OCI-LY7 (cell line): ENCODE measurements around the gene COX7B2. TPM values are rescaled to one million over a fixed set of nuclear protein-coding genes. Genes with fewer than 3 reads are reported as not detected.

Experiments
- BruUV-seq: library from RNA; stranded (reverse); fragments of 400-500 nt; replicated peaks from 2 replicates; lab custom pipeline; 2021; lab: Mats Ljungman, UMichigan
- CTCF ChIA-PET: fragments of 300-600 bp; sonication (Branson Sonifier 250); formaldehyde crosslinking; loops from one replicate; lab custom pipeline; 2022; ENCODE audit warnings: antibody characterized with exemption; ENCODE audit not compliant: unreplicated experiment; lab: Charles Lee
- POLR2A ChIA-PET: fragments of 300-600 bp; sonication (Branson Sonifier 250); formaldehyde crosslinking; loops from one replicate; lab custom pipeline; 2022; ENCODE audit warnings: antibody characterized with exemption; lab: Charles Lee
- DNase-seq: peaks from one replicate; pipeline ENCODE4 v3.0.0-alpha.2; 2015; ENCODE audit warnings: low spot score
- H2AFZ ChIP-seq: fragments of 200-600 bp; sonication (generic), shearing (Covaris generic); 2 replicates; pipeline ENCODE4 v1.6.1; 2014; ENCODE audit warnings: mild to moderate bottlenecking, antibody characterized with exemption, low read length, moderate library complexity
- H3K27ac ChIP-seq: fragments of 200-600 bp; sonication (generic); 2 replicates; pipeline ENCODE4 v1.5.1; 2014; ENCODE audit warnings: mixed run types, low read depth, mild to moderate bottlenecking, moderate library complexity, low read length, inconsistent platforms; ENCODE audit not compliant: poor library complexity, severe bottlenecking
- H3K36me3 ChIP-seq: fragments of 200-600 bp; sonication (generic); 2 replicates; pipeline ENCODE4 v1.6.1; 2014; ENCODE audit warnings: mild to moderate bottlenecking, antibody characterized with exemption, low read length, moderate library complexity, mixed read lengths; ENCODE audit not compliant: insufficient read depth
- H3K4me1 ChIP-seq: fragments of 200-600 bp; sonication (generic); 2 replicates; pipeline ENCODE4 v1.5.1; 2014; ENCODE audit warnings: mild to moderate bottlenecking, low read length; ENCODE audit not compliant: insufficient read depth, poor library complexity, severe bottlenecking
- H3K4me2 ChIP-seq: fragments of 200-600 bp; sonication (generic); 2 replicates; pipeline ENCODE4 v1.6.1; 2014; ENCODE audit warnings: mild to moderate bottlenecking, low read length
- H3K4me3 ChIP-seq: fragments of 200-600 bp; sonication (generic); 2 replicates; pipeline ENCODE4 v1.5.1; 2014; ENCODE audit warnings: mild to moderate bottlenecking, low read depth, low read length; ENCODE audit not compliant: poor library complexity, severe bottlenecking
- H3K79me2 ChIP-seq: fragments of 200-600 bp; sonication (generic); 2 replicates; pipeline ENCODE4 v1.6.1; 2016; ENCODE audit warnings: low read depth, mild to moderate bottlenecking, low read length, moderate library complexity, mixed read lengths; ENCODE audit not compliant: insufficient read depth
- H3K9me2 ChIP-seq: fragments of 200-600 bp; sonication (generic); 2 replicates; pipeline ENCODE4 v1.6.1; 2016; ENCODE audit warnings: mild to moderate bottlenecking, low read length, mixed read lengths; ENCODE audit not compliant: insufficient read depth
- H3K9me3 ChIP-seq: fragments of 200-600 bp; sonication (generic); 2 replicates; pipeline ENCODE4 v1.6.1; 2014; ENCODE audit warnings: mild to moderate bottlenecking, mixed run types, low read length, mixed read lengths
- H4K20me1 ChIP-seq: fragments of 200-600 bp; sonication (generic); 2 replicates; pipeline ENCODE4 v1.6.1; 2014; ENCODE audit warnings: mild to moderate bottlenecking, antibody characterized with exemption, low read length, moderate library complexity, mixed read lengths; ENCODE audit not compliant: insufficient read depth
- EZH2phosphoT487 ChIP-seq: fragments of 200-600 bp; sonication (generic); IDR thresholded peaks from 2 replicates; pipeline ENCODE4 v1.6.1; 2018; ENCODE audit warnings: low read depth, borderline replicate concordance, mild to moderate bottlenecking, mixed run types, antibody characterized with exemption, low read length, moderate library complexity, mixed read lengths
- intact Hi-C: fragments of 100-400 bp; cut with micrococcal nuclease; formaldehyde crosslinking; loops from one replicate; pipeline ENCODE4 v1.10.0; 2022; ENCODE audit not compliant: unreplicated experiment
- total RNA-seq, 2 experiments: library from RNA; depleted of rRNA in 1 of 2; stranded (reverse); fragments of >200 nt in 1 of 2; shearing (Covaris generic) in 1 of 2; gene quantifications; 2 replicates each; pipeline ENCODE4 v1.2.3, GENCODE V29; 2014 to 2022
- TF ChIP-seq, protein P1 (sequence below): fragments of 200-600 bp; sonication (generic); conservative IDR thresholded peaks from 2 replicates; pipeline ENCODE4 v1.5.1; 2014; ENCODE audit warnings: mild to moderate bottlenecking, antibody characterized with exemption, low read length, moderate library complexity, mixed read lengths

The COX7B2 gene
- total RNA-seq, 2 experiments from 2014 or later = not detected

GRCh38 chr4:46954643-46955042 is 45.6 kb upstream of the COX7B2 start:
- Histone ChIP-seq H3K9me3 (no peaks in the 10 kb centered on the region), H3K4me1 (no peaks in the 10 kb centered on the region), H3K4me3 (no peak overlapping the region), H3K27ac (no peak overlapping the region), H3K36me3 (no peaks in the 10 kb centered on the region), H3K79me2 (no peaks in the 10 kb centered on the region), H3K4me2 (no peak overlapping the region), H3K9me2 (no peaks in the 10 kb centered on the region), H4K20me1 (no peaks in the 10 kb centered on the region), H2AFZ (no peak overlapping the region)
- TF ChIP-seq, protein P1, sequence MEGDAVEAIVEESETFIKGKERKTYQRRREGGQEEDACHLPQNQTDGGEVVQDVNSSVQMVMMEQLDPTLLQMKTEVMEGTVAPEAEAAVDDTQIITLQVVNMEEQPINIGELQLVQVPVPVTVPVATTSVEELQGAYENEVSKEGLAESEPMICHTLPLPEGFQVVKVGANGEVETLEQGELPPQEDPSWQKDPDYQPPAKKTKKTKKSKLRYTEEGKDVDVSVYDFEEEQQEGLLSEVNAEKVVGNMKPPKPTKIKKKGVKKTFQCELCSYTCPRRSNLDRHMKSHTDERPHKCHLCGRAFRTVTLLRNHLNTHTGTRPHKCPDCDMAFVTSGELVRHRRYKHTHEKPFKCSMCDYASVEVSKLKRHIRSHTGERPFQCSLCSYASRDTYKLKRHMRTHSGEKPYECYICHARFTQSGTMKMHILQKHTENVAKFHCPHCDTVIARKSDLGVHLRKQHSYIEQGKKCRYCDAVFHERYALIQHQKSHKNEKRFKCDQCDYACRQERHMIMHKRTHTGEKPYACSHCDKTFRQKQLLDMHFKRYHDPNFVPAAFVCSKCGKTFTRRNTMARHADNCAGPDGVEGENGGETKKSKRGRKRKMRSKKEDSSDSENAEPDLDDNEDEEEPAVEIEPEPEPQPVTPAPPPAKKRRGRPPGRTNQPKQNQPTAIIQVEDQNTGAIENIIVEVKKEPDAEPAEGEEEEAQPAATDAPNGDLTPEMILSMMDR = no peak
- TF ChIP-seq EZH2phosphoT487 = no peak
- POLR2A ChIA-PET = no interaction called here
- no peak for DNase-seq
- BruUV-seq = no TSS peak
- intact Hi-C loops = no loop called here
- CTCF ChIA-PET = no interaction called here

GRCh38 chr4:46953564-46953963 is 44.5 kb upstream of the COX7B2 start:
- CTCF ChIA-PET = no interaction called here
- H3K79me2 ChIP-seq = no peaks in the 10 kb centered on the region
- no peak for TF ChIP-seq EZH2phosphoT487
- TF ChIP-seq, protein P1 = no peak
- H3K9me3 ChIP-seq = no peaks in the 10 kb centered on the region
- no peak overlapping the region for H3K4me2 ChIP-seq
- no peak overlapping the region for H2AFZ ChIP-seq
- no peak overlapping the region for H3K27ac ChIP-seq
- intact Hi-C loops = no loop called here
- H3K4me1 ChIP-seq = no peaks in the 10 kb centered on the region
- no peak overlapping the region for H3K4me3 ChIP-seq
- BruUV-seq = no TSS peak
- POLR2A ChIA-PET = no interaction called here
- no peaks in the 10 kb centered on the region for H3K9me2 ChIP-seq
- no peak for DNase-seq
- no peaks in the 10 kb centered on the region for H3K36me3 ChIP-seq
- H4K20me1 ChIP-seq = no peaks in the 10 kb centered on the region

GRCh38 chr4:46952451-46952850 is 43.4 kb upstream of the COX7B2 start:
- Histone ChIP-seq H3K9me3 (no peaks in the 10 kb centered on the region), H2AFZ (no peak overlapping the region), H4K20me1 (no peaks in the 10 kb centered on the region), H3K27ac (no peak overlapping the region), H3K79me2 (no peaks in the 10 kb centered on the region), H3K4me3 (no peak overlapping the region), H3K4me2 (no peak overlapping the region), H3K9me2 (no peaks in the 10 kb centered on the region), H3K36me3 (no peaks in the 10 kb centered on the region), H3K4me1 (no peaks in the 10 kb centered on the region)
- intact Hi-C loops = no loop called here
- no peak for DNase-seq
- CTCF ChIA-PET = no interaction called here
- no TSS peak for BruUV-seq
- no peak for TF ChIP-seq EZH2phosphoT487
- TF ChIP-seq, protein P1 = no peak
- POLR2A ChIA-PET = interaction anchor here (1.3 kb wide), 1 partner anchor 19 kb away, joined by 4 read pairs; no protein-coding TSS in a partner anchor
